Esophagus squamous epithelium (tissue), 5 donors: Measurements from ENCODE around the gene PCSK5. TPM values are rescaled to one million over a fixed set of nuclear protein-coding genes. Genes with fewer than 3 reads are reported as not detected.

ENCODE experiments used
- DNase-seq: peaks from one replicate; lab custom pipeline; 2025; lab: John Stamatoyannopoulos, UW
- H3K27ac ChIP-seq, 4 donors: fragments of 200-600 bp; sonication (generic); one replicate each; pipeline ENCODE4 v1.5.1; 2016 to 2019; ENCODE audit warnings: mild to moderate bottlenecking in 1 of 4
- H3K27me3 ChIP-seq, 4 donors: fragments of 200-600 bp; sonication (generic); 1 replicate in 3 of 4; 2 replicates in 1 of 4; pipeline versions ENCODE4 v1.5.1 to v1.6.0; 2017 to 2021; ENCODE audit warnings: antibody characterized with exemption in 1 of 4
- H3K36me3 ChIP-seq, 3 donors: fragments of 200-600 bp; sonication (generic); one replicate each; pipeline ENCODE4 v1.5.1; 2016 to 2019
- H3K4me1 ChIP-seq, 3 donors: fragments of 200-600 bp; sonication (generic); one replicate each; pipeline ENCODE4 v1.5.1; 2017 to 2019
- H3K4me3 ChIP-seq, 4 donors: fragments of 200-600 bp; sonication (generic); 1 replicate in 3 of 4; 2 replicates in 1 of 4; pipeline ENCODE4 v1.5.1; 2016 to 2019; ENCODE audit warnings: mild to moderate bottlenecking in 2 of 4, moderate library complexity in 1 of 4
- H3K9me3 ChIP-seq, 3 donors: fragments of 200-600 bp; sonication (generic); one replicate each; pipeline ENCODE4 v1.5.1; 2016 to 2019
- POLR2A ChIP-seq, 4 donors: fragments of 450-650 bp; IDR thresholded peaks; one replicate each; pipeline ENCODE4 v1.6.1; 2017; ENCODE audit warnings: antibody characterized with exemption in 4 of 4, mild to moderate bottlenecking in 4 of 4, moderate library complexity in 3 of 4
- WGBS, 2 donors: methylation state at CpG; one replicate each; pipeline ENCODE4 v1.1.5; 2018; 5-methylcytosine and 5-hydroxymethylcytosine counted together
- intact Hi-C: fragments of 100-400 bp; cut with DNase I; formaldehyde crosslinking; loops from one replicate; pipeline ENCODE4 v1.15.0; 2022
- total RNA-seq, 4 donors: library from RNA; depleted of rRNA; stranded (reverse); fragments of >200 nt; gene quantifications; one replicate each; pipeline ENCODE4 v1.1.0, GENCODE V29; 2016
- TF ChIP-seq, protein P1 (sequence below), 6 experiments: fragments of 450-650 bp in 4 of 6; fragments of 200-600 bp in 2 of 6; sonication (generic) in 2 of 6; IDR thresholded peaks; one replicate each; pipeline ENCODE4 v1.5.1; 2016 to 2019; ENCODE audit warnings: antibody characterized with exemption in 6 of 6, mild to moderate bottlenecking in 4 of 6, moderate library complexity in 4 of 6
- donor health status: DM: yes; HTN: yes; CAD: no.

The PCSK5 gene
- total RNA-seq, 4 donors from 2014 or later: 8.4 to 33.8 (median 24.2) TPM

DNA sequence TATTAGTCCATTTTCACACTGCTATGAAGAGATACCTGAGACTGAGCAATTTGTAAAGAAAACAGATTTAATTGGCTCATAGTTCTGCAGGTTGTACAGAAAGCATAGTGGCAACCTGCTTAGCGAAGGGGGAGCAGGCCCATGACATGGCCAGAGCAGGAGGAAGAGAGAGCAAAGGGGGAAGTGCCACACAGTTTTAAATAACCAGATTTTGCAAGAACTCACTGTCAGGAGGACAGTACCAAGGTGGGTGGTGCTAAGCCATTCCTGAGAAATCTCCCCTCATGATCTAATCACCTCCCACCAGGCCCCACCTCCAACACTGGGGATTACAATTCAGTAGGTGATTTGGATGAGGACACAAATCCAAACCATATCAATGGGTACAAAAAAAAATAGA is 16.8 kb upstream of the PCSK5 start:
- no peak for DNase-seq
- H3K27me3 ChIP-seq: no peaks in the 10 kb centered on the region
- H3K9me3 ChIP-seq: no peaks in the 10 kb centered on the region
- TF ChIP-seq, protein P1, sequence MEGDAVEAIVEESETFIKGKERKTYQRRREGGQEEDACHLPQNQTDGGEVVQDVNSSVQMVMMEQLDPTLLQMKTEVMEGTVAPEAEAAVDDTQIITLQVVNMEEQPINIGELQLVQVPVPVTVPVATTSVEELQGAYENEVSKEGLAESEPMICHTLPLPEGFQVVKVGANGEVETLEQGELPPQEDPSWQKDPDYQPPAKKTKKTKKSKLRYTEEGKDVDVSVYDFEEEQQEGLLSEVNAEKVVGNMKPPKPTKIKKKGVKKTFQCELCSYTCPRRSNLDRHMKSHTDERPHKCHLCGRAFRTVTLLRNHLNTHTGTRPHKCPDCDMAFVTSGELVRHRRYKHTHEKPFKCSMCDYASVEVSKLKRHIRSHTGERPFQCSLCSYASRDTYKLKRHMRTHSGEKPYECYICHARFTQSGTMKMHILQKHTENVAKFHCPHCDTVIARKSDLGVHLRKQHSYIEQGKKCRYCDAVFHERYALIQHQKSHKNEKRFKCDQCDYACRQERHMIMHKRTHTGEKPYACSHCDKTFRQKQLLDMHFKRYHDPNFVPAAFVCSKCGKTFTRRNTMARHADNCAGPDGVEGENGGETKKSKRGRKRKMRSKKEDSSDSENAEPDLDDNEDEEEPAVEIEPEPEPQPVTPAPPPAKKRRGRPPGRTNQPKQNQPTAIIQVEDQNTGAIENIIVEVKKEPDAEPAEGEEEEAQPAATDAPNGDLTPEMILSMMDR (IDR thresholded peaks at IDR 0.05): no peak
- TF ChIP-seq POLR2A (IDR thresholded peaks at IDR 0.05): no peak
- H3K36me3 ChIP-seq: no peaks in the 10 kb centered on the region
- intact Hi-C loops: no loop called here
- 89 to 90% methylated on average over 1 of the region's 1 CpG for WGBS, 2 donors
- H3K27ac ChIP-seq: no peak overlapping the region
- no peak overlapping the region for H3K4me3 ChIP-seq
- H3K4me1 ChIP-seq: no peaks in the 10 kb centered on the region

DNA sequence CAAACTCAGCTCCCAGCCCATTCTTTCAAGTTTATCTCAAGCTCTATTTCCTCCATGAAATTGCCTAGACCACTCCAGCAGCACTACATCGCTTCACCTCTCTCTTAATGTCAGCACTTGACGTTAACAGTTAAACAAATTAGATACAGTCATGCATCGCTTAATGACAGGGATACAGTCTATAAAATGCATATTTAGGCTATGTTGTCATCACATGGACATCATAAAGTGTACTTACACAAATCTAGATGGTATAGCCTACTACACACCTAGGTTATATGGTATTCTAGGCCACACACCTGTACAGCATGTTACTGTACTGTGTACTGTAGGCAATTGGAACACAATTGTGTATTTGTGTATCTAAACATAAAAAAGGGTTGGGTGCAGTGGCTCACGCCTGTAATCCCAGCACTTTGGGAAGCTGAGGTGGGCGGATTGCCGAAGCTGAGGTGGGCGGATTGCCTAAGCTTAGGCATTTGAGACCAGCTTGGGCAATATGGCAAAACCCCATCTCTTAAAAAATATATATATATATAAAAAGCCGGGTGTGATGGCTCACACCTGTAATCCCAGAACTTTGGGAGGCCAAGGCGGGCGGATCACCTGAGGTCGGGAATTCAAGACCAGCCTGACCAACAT is 13.4 kb upstream of the PCSK5 start:
- Histone ChIP-seq H3K27me3 (no peaks in the 10 kb centered on the region), H3K4me1 (no peaks in the 10 kb centered on the region), H3K4me3 (no peak overlapping the region), H3K36me3 (no peaks in the 10 kb centered on the region), H3K27ac (no peak overlapping the region), H3K9me3 (no peaks in the 10 kb centered on the region)
- intact Hi-C loops: no loop called here
- TF ChIP-seq, protein P1 (IDR thresholded peaks at IDR 0.05): no peak
- TF ChIP-seq POLR2A (IDR thresholded peaks at IDR 0.05): no peak
- DNase-seq: no peak
- whole genome bisulfite sequencing, 2 donors: 77 to 87% methylated on average over 11 of the region's 11 CpGs

DNA sequence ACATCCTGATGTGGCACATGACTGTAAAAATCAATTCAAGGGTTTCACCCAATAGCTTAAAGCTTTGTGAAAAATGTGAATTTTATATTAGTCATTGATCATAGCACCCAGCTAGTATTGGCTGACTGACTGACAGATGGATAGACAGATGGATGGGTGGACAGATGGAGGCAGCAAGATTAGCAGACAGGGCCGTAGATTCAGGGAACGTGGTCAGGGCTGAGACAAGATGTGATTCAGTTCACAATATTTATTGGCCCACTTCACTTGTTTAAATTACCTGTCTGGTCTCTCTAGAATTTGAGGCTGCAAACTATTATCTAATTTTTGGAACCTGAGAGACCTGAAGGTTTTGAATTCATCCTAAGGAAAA is 12.0 kb upstream of the PCSK5 start:
- no peak overlapping the region for H3K27ac ChIP-seq
- 79 to 81% methylated on average over 2 of the region's 2 CpGs for WGBS, 2 donors
- H3K4me3 ChIP-seq: no peak overlapping the region
- H3K9me3 ChIP-seq: no peaks in the 10 kb centered on the region
- H3K4me1 ChIP-seq: no peaks in the 10 kb centered on the region
- DNase-seq: no peak
- TF ChIP-seq, protein P1 (IDR thresholded peaks at IDR 0.05): no peak
- TF ChIP-seq POLR2A (IDR thresholded peaks at IDR 0.05): no peak
- H3K36me3 ChIP-seq: no peaks in the 10 kb centered on the region
- intact Hi-C loops: no loop called here
- H3K27me3 ChIP-seq: no peaks in the 10 kb centered on the region

DNA sequence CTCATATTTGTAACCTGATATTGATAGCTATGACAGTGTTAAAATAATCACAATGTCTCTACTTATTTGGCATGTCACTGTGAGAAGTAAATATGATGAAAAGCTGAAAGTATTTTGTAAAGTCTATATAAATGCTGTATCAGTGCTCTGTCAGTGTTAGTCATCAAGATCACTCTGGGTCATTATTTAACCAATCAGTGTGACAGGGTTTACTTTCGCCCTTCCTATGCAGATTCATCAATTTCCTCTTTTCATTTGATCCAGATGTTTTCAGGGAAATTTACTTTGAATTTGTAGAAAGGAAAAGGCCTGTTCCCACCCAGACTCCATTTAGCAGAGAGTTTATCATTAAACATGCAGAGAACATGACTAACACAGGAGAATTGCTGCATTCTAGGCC is 9.9 kb upstream of the PCSK5 start:
- 68 to 76% methylated on average over 1 of the region's 1 CpG for WGBS, 2 donors
- intact Hi-C loops: no loop called here
- no peak for DNase-seq
- H3K4me1 ChIP-seq: peaks cover 0 to 4% (median 0%) of the 10 kb centered on the region in 3 donors
- no peak overlapping the region for H3K27ac ChIP-seq
- H3K4me3 ChIP-seq: no peak overlapping the region
- no peaks in the 10 kb centered on the region for H3K36me3 ChIP-seq
- no peaks in the 10 kb centered on the region for H3K9me3 ChIP-seq
- TF ChIP-seq POLR2A (IDR thresholded peaks at IDR 0.05): no peak
- TF ChIP-seq, protein P1 (IDR thresholded peaks at IDR 0.05): no peak
- no peaks in the 10 kb centered on the region for H3K27me3 ChIP-seq

DNA sequence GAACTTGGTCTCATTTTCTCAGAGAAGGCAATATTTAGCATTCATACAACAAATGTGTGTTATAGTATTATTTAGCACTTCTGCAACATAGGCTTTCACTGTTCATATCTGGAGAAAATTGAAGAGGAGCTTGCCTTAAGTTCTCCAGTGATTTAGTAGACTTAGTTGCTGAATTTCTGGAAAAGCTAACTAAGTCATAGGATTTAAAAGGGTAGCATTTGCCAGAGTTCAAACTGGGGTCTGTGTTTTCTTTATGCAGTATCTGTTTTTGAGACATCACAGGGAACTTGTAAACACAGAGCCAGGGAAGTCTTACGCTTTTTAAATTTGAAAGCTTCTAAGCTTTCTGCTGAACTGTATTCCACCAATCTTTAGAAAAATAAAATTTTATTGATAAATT is 8.7 kb upstream of the PCSK5 start:
- no peaks in the 10 kb centered on the region for H3K27me3 ChIP-seq
- TF ChIP-seq POLR2A (IDR thresholded peaks at IDR 0.05): no peak
- TF ChIP-seq, protein P1 (IDR thresholded peaks at IDR 0.05): no peak
- H3K27ac ChIP-seq: no peak overlapping the region
- no peak overlapping the region for H3K4me3 ChIP-seq
- peaks cover 0 to 4% (median 0%) of the 10 kb centered on the region in 3 donors for H3K4me1 ChIP-seq
- no peaks in the 10 kb centered on the region for H3K36me3 ChIP-seq
- H3K9me3 ChIP-seq: no peaks in the 10 kb centered on the region
- DNase-seq: no peak
- intact Hi-C loops: no loop called here
- 93 to 94% methylated on average over 1 of the region's 1 CpG for WGBS, 2 donors
